SK-N-SH treated with all-trans-retinoic acid at 6 μM for 48 hours (cell line): ENCODE measurements around the gene PPP2R2C.

ENCODE experiments used
- TOX ChIP-seq: fragments of 250-450 bp; sonication (Bioruptor Pico); IDR thresholded peaks from 2 replicates; pipeline ENCODE4 v1.8.0; 2021; ENCODE audit warnings: mild to moderate bottlenecking, moderate library complexity, borderline replicate concordance
- ZFP30 ChIP-seq: fragments of 450-650 bp; formaldehyde crosslinking; IDR thresholded peaks from 2 replicates; pipeline ENCODE4 v1.5.0; 2022; ENCODE audit warnings: mild to moderate bottlenecking, moderate library complexity
- TF ChIP-seq, protein P1 (sequence below): fragments of 250-450 bp; sonication (Bioruptor Pico); IDR thresholded peaks from 2 replicates; pipeline ENCODE4 v1.8.0; 2020; ENCODE audit warnings: mild to moderate bottlenecking, moderate library complexity, borderline replicate concordance

- no peak for TF ChIP-seq ZFP30 (CRISPR knock-in tag)
- TF ChIP-seq TOX (CRISPR knock-in tag) = no peak
- TF ChIP-seq, protein P1, sequence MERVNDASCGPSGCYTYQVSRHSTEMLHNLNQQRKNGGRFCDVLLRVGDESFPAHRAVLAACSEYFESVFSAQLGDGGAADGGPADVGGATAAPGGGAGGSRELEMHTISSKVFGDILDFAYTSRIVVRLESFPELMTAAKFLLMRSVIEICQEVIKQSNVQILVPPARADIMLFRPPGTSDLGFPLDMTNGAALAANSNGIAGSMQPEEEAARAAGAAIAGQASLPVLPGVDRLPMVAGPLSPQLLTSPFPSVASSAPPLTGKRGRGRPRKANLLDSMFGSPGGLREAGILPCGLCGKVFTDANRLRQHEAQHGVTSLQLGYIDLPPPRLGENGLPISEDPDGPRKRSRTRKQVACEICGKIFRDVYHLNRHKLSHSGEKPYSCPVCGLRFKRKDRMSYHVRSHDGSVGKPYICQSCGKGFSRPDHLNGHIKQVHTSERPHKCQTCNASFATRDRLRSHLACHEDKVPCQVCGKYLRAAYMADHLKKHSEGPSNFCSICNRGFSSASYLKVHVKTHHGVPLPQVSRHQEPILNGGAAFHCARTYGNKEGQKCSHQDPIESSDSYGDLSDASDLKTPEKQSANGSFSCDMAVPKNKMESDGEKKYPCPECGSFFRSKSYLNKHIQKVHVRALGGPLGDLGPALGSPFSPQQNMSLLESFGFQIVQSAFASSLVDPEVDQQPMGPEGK (CRISPR knock-in tag) = no peak
Measured at GRCh38 chr4:6332669-6333050, 139.8 kb downstream of the PPP2R2C start.
